HCT116 (cell line): Measurements from ENCODE around the gene WDR19. TPM values are rescaled to one million over a fixed set of nuclear protein-coding genes. Genes with fewer than 3 reads are reported as not detected.

Experiments used
- ATAC-seq: fragments of 200-7000 bp; cut with Tn5 transposase; 2 replicates; pipeline ENCODE4 v1.9.1; 2020; ENCODE audit warnings: mild to moderate bottlenecking, moderate library complexity
- BruUV-seq: library from RNA; stranded (reverse); fragments of 400-500 nt; replicated peaks from 2 replicates; lab custom pipeline; 2021; lab: Mats Ljungman, UMichigan
- CTCF ChIA-PET: fragments of 300-600 bp; sonication (Branson Sonifier 250); formaldehyde crosslinking; loops from one replicate; lab custom pipeline; 2021; ENCODE audit warnings: antibody characterized with exemption; lab: Charles Lee
- POLR2A ChIA-PET: fragments of 300-600, 350-600 bp; sonication (Branson Sonifier 250); formaldehyde crosslinking; loops from one replicate; lab custom pipeline; 2021; ENCODE audit warnings: antibody characterized with exemption; lab: Charles Lee
- RAD21 ChIA-PET, 2 experiments: fragments of 300-600 bp; sonication (Branson Sonifier 250); formaldehyde crosslinking; loops; one replicate each; lab custom pipeline; 2023; ENCODE audit warnings: low total read pairs in 2 of 2; ENCODE audit not compliant: uncharacterized antibody in 2 of 2, unreplicated experiment in 2 of 2, low non-redundant PET in 1 of 2; lab: Charles Lee
- DNase-seq: peaks from one replicate; pipeline ENCODE4 v3.0.0-alpha.2; 2010; ENCODE audit warnings: low read depth, low spot score
- H2AFZ ChIP-seq: fragments of 200-600 bp; shearing (Covaris generic), sonication (generic); 2 replicates; pipeline ENCODE4 v1.6.1; 2017; ENCODE audit warnings: low read depth, mixed run types, mixed read lengths, antibody characterized with exemption, low read length; ENCODE audit not compliant: poor library complexity, severe bottlenecking
- H3K27ac ChIP-seq: 2 replicates; pipeline ENCODE4 v1.5.1; 2012; ENCODE audit warnings: low read depth, low read length
- H3K27me3 ChIP-seq: fragments of 200-600 bp; sonication (generic); 2 replicates; pipeline ENCODE4 v1.6.1; 2016; ENCODE audit warnings: mixed run types, low read length, mixed read lengths; ENCODE audit not compliant: insufficient read depth
- H3K36me3 ChIP-seq, 2 experiments: fragments of 200-500 bp in 1 of 2; fragments of 200-600 bp in 1 of 2; sonication (Bioruptor generic) in 1 of 2; sonication (generic) in 1 of 2; 2 replicates each; pipeline versions ENCODE4 v1.5.1 to v1.6.1; 2014 to 2016; ENCODE audit warnings: low read length in 2 of 2, inconsistent platforms in 1 of 2, mixed read lengths in 1 of 2, mixed run types in 1 of 2; ENCODE audit not compliant: insufficient read depth in 2 of 2, control insufficient read depth in 1 of 2
- H3K4me1 ChIP-seq, 2 experiments: fragments of 200-600 bp in 1 of 2; sonication (generic) in 1 of 2; 2 replicates each; pipeline versions ENCODE4 v1.5.1 to v1.6.1; 2012 to 2017; ENCODE audit warnings: low read length in 2 of 2, inconsistent platforms in 1 of 2, mild to moderate bottlenecking in 1 of 2, mixed read lengths in 1 of 2, mixed run types in 1 of 2, moderate library complexity in 1 of 2; ENCODE audit not compliant: insufficient read depth in 2 of 2, control insufficient read depth in 1 of 2
- H3K4me2 ChIP-seq: fragments of 200-600 bp; sonication (generic); 2 replicates; pipeline ENCODE4 v1.6.1; 2017; ENCODE audit warnings: mixed run types, low read length, mixed read lengths
- H3K4me3 ChIP-seq, 2 experiments: fragments of 200-600 bp in 1 of 2; sonication (generic) in 1 of 2; replicated peaks in 1 of 2; 2 replicates each; pipeline ENCODE4 v1.5.1; 2011 to 2016; ENCODE audit warnings: low read length in 2 of 2, control low read depth in 1 of 2, low read depth in 1 of 2, mild to moderate bottlenecking in 1 of 2, mixed read lengths in 1 of 2, mixed run types in 1 of 2
- H3K79me2 ChIP-seq: fragments of 200-600 bp; sonication (generic); 2 replicates; pipeline ENCODE4 v1.6.1; 2017; ENCODE audit warnings: mild to moderate bottlenecking, mixed run types, low read length, moderate library complexity, mixed read lengths; ENCODE audit not compliant: insufficient read depth
- H3K9ac ChIP-seq: fragments of 200-600 bp; sonication (generic); 2 replicates; pipeline ENCODE4 v1.6.1; 2016; ENCODE audit warnings: low read length, mixed read lengths
- H3K9me2 ChIP-seq: fragments of 200-600 bp; sonication (generic), shearing (Covaris generic); 2 replicates; pipeline ENCODE4 v1.6.1; 2017; ENCODE audit warnings: mixed run types, mild to moderate bottlenecking, moderate library complexity; ENCODE audit not compliant: insufficient read depth
- H3K9me3 ChIP-seq, 2 experiments: fragments of 200-500 bp in 1 of 2; fragments of 200-600 bp in 1 of 2; sonication (Bioruptor generic) in 1 of 2; sonication (generic) in 1 of 2; 2 replicates each; pipeline ENCODE4 v1.6.1; 2014 to 2017; ENCODE audit warnings: low read length in 2 of 2, mixed read lengths in 2 of 2, inconsistent platforms in 1 of 2, low read depth in 1 of 2, mild to moderate bottlenecking in 1 of 2, mixed run types in 1 of 2, moderate library complexity in 1 of 2; ENCODE audit not compliant: control insufficient read depth in 1 of 2, insufficient read depth in 1 of 2
- H4K20me1 ChIP-seq: fragments of 200-600 bp; sonication (generic), shearing (Covaris generic); 2 replicates; pipeline ENCODE4 v1.6.1; 2017; ENCODE audit warnings: mixed run types, mild to moderate bottlenecking, moderate library complexity; ENCODE audit not compliant: insufficient read depth
- ATF3 ChIP-seq: IDR thresholded peaks from 2 replicates; pipeline ENCODE4 v1.6.1; 2012
- CEBPB ChIP-seq: IDR thresholded peaks from 2 replicates; pipeline ENCODE4 v1.6.1; 2012; ENCODE audit warnings: low read depth
- CTCF ChIP-seq, 3 experiments: fragments of 200-600 bp in 1 of 3; sonication (generic) in 1 of 3; IDR thresholded peaks in 2 of 3; conservative IDR thresholded peaks in 1 of 3; 2 replicates each; pipeline ENCODE4 v1.5.1; 2012 to 2017; ENCODE audit warnings: low read depth in 2 of 3, low read length in 2 of 3, antibody characterized with exemption in 1 of 3, borderline replicate concordance in 1 of 3, control low read depth in 1 of 3, mild to moderate bottlenecking in 1 of 3, mixed read lengths in 1 of 3, mixed run types in 1 of 3, moderate library complexity in 1 of 3; ENCODE audit not compliant: insufficient read depth in 1 of 3
- EGR1 ChIP-seq: IDR thresholded peaks from 2 replicates; pipeline ENCODE4 v1.6.1; 2012; ENCODE audit warnings: low read depth
- ELF1 ChIP-seq: IDR thresholded peaks from 2 replicates; pipeline ENCODE4 v1.6.1; 2012; ENCODE audit warnings: low read depth, borderline replicate concordance
- EZH2 ChIP-seq: fragments of 200-600 bp; sonication (generic); IDR thresholded peaks from 2 replicates; pipeline ENCODE4 v1.6.1; 2017; ENCODE audit warnings: antibody characterized with exemption, mixed run types
- JUND ChIP-seq: IDR thresholded peaks from 2 replicates; pipeline ENCODE4 v1.6.1; 2012
- POLR2A ChIP-seq: IDR thresholded peaks from 2 replicates; pipeline ENCODE4 v1.7.0; 2011; ENCODE audit warnings: borderline replicate concordance; ENCODE audit not compliant: insufficient read depth, insufficient read length; ENCODE audit errors: extremely low read depth
- POLR2AphosphoS5 ChIP-seq: IDR thresholded peaks from 2 replicates; pipeline ENCODE4 v1.6.1; 2011; ENCODE audit warnings: mild to moderate bottlenecking, low read depth, low read length, moderate library complexity
- REST ChIP-seq: IDR thresholded peaks from 2 replicates; pipeline ENCODE4 v1.6.1; 2012; ENCODE audit warnings: low read depth
- SIN3A ChIP-seq: IDR thresholded peaks from 2 replicates; pipeline ENCODE4 v1.6.1; 2012; ENCODE audit warnings: low read depth
- SRF ChIP-seq: IDR thresholded peaks from 2 replicates; pipeline ENCODE4 v1.6.1; 2012; ENCODE audit warnings: low read depth
- TCF7L2 ChIP-seq: IDR thresholded peaks from 2 replicates; pipeline ENCODE4 v1.7.0; 2011; ENCODE audit warnings: borderline replicate concordance, inconsistent platforms; ENCODE audit not compliant: insufficient read depth, insufficient read length; ENCODE audit errors: extremely low read depth
- YY1 ChIP-seq: IDR thresholded peaks from 2 replicates; pipeline ENCODE4 v1.6.1; 2011; ENCODE audit warnings: low read length, low read depth, moderate library complexity, mild to moderate bottlenecking; ENCODE audit not compliant: insufficient replicate concordance; ENCODE audit errors: extremely low read depth
- ZNF274 ChIP-seq: fragments of 200-500 bp; sonication (Bioruptor generic); IDR thresholded peaks from 2 replicates; pipeline ENCODE4 v1.6.1; 2014; ENCODE audit warnings: mild to moderate bottlenecking, low read depth, low read length, inconsistent platforms
- intact Hi-C: fragments of 100-400 bp; cut with micrococcal nuclease; formaldehyde crosslinking; loops from 2 replicates; pipeline ENCODE4 v1.10.0; 2022
- total RNA-seq: library from RNA; stranded (reverse); gene quantifications from one replicate; pipeline ENCODE4 v1.2.1, GENCODE V29; 2021; ENCODE audit not compliant: unreplicated experiment

Gene WDR19
- total RNA-seq, 1 experiment from 2014 or later: 18.8 TPM

GRCh38 chr4:39256436-39256835 lies 74.1 kb downstream of the WDR19 start:
- ChIA-PET POLR2A (no interaction called here), RAD21 (no interaction called here), CTCF (no interaction called here)
- Histone ChIP-seq H3K79me2 (no peaks in the 10 kb centered on the region), H4K20me1 (no peaks in the 10 kb centered on the region), H3K27ac (no peak overlapping the region), H3K4me2 (no peak overlapping the region), H3K36me3 (no peaks in the 10 kb centered on the region), H3K9me2 (no peaks in the 10 kb centered on the region), H3K9ac (no peak overlapping the region), H2AFZ (no peak overlapping the region), H3K4me1 (peaks cover 6 to 11% of the 10 kb centered on the region in 2 experiments; a peak in 2 of 4 replicates), H3K27me3 (no peaks in the 10 kb centered on the region), H3K9me3 (no peaks in the 10 kb centered on the region), H3K4me3 (no peak overlapping the region)
- TF ChIP-seq EZH2: no peak
- no peak for TF ChIP-seq REST
- no peak for TF ChIP-seq ATF3
- BruUV-seq: no TSS peak
- intact Hi-C loops: no loop called here
- ATAC-seq (no peak), DNase-seq (no peak)

- intact Hi-C loops: no loop called here
- no peaks in the 10 kb centered on the region for H3K79me2 ChIP-seq
- CTCF ChIA-PET: no interaction called here
- H3K4me1 ChIP-seq: peaks cover 6 to 15% of the 10 kb centered on the region in 2 experiments; a peak in 2 of 4 replicates
- H3K27me3 ChIP-seq: no peaks in the 10 kb centered on the region
- H3K27ac ChIP-seq: no peak overlapping the region
- no peak overlapping the region for H3K4me2 ChIP-seq
- ATAC-seq (no peak), DNase-seq (no peak)
- no peak overlapping the region for H3K4me3 ChIP-seq
- H3K9me3 ChIP-seq: no peaks in the 10 kb centered on the region
- no peak overlapping the region for H3K9ac ChIP-seq
- H3K9me2 ChIP-seq: no peaks in the 10 kb centered on the region
- RAD21 ChIA-PET: no interaction called here
- POLR2A ChIA-PET: no interaction called here
- BruUV-seq: no TSS peak
- H2AFZ ChIP-seq: no peak overlapping the region
- H3K36me3 ChIP-seq: no peaks in the 10 kb centered on the region
- no peaks in the 10 kb centered on the region for H4K20me1 ChIP-seq
- TF ChIP-seq YY1 (no peak), POLR2AphosphoS5 (no peak), CTCF (IDR thresholded peaks at IDR 0.05 in 2 of 3, conservative IDR thresholded peaks at IDR 0.05 in 1 of 3; ENCODE audit: borderline replicate concordance in 1 of 3, insufficient read depth in 1 of 3, low read depth in 2 of 3, low read length in 2 of 3) (no peak), CEBPB (no peak), POLR2A (no peak), TCF7L2 (no peak), EZH2 (no peak), ELF1 (no peak), SRF (no peak), EGR1 (no peak), ZNF274 (no peak), SIN3A (no peak), JUND (no peak)
These were observed 77.4 kb downstream of the WDR19 start for GRCh38 chr4:39259571-39260330.
